Ureter (tissue), 1 donor: ENCODE data around the gene RMC1. TPM values are rescaled to one million over a fixed set of nuclear protein-coding genes. Genes with fewer than 3 reads are reported as not detected.
"Not testable (repeated sequence)": the region's sequence is repeated elsewhere in the genome, so short reads cannot be mapped to it uniquely, and the experiment has no call there.

ENCODE experiments used
- DNase-seq: peaks from one replicate; pipeline ENCODE4 v3.0.0-alpha.2; 2020; ENCODE audit warnings: low spot score
- total RNA-seq: library from RNA; stranded (reverse); gene quantifications from one replicate; pipeline ENCODE4 v1.2.4, GENCODE V29; 2023
- donor health status: DM: yes; HTN: yes; CAD: no.

Gene RMC1
- total RNA-seq, 1 donor from 2014 or later: 27.5 TPM

DNA sequence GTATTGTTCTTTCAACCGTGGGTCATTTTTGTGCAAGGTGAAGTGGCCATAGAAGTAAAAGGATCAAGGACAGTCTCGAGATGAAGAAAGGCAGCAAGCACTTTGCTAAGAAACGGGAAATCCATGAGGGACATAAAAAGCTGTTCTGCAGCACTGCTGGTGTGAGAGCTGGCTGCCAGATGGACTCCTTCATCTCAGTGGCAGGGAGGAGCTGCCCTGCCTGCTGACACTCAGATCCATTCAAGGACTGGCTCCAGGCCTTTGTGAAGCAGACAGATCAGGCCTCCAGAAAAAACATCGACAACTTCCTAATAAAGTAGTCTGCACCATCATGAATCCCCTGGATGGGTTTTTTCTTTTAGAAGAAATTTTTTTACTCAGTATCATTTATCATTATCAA lies 29.5 kb downstream of the RMC1 start:
- no peak for DNase-seq

DNA sequence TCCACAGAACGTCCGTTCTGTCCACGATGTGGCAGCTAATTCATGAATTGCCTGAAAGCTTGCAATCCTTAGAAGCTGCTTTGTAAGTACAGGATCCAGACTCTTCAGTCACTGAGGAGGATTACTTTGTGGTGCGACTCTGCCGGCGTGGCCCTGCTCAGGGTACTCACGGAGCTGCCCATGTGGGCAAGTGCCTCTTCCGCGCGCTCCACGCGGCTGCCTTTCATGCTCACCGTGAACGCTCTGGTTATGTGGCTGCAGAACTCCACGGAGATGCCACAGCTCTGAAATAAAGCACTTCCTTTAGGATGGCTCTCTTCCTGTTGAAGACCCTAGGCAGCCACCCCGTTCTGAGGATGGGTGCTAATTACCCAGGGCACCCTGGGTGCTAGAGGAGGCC lies 31.0 kb downstream of the RMC1 start:
- DNase-seq: no peak

DNA sequence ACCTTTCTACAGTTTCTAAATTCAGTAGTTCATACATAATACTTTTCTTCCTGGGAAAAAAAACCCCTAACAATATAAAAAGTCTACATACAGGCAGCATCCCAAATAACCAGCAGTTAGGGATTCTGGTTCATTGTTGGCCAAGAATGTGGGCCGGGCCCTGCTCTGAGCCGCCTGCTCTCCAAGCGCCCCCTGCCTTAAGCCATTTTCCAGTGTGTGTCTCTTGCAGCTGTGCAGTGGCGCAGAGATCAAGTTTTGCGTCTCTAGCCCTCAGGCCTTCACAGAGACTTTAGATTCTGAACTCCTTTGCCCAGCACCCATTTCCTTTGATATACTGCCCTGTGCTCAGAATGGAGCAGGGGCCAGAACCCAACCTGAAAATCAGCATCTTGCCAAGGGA lies 32.9 kb downstream of the RMC1 start:
- no peak for DNase-seq

DNA sequence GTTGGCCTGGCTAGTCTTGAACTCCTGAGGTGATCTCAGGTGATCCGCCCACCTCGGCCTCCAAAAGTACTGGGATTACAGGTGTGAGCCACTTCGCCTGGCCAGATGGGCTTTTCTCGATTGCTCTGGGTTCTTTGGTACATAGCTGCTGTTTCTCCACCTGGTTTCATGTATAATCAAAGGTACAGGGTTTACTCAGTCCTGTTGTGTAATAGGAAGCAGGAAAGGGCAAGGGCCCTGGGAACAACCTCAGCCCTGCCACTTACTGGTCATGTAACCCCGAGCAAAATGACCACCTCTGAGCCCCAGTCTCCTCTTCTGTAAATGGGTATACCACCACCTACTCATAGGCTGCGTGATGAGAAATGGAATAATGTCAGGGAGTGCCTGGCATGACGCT lies 34.0 kb downstream of the RMC1 start:
- no peak for DNase-seq

DNA sequence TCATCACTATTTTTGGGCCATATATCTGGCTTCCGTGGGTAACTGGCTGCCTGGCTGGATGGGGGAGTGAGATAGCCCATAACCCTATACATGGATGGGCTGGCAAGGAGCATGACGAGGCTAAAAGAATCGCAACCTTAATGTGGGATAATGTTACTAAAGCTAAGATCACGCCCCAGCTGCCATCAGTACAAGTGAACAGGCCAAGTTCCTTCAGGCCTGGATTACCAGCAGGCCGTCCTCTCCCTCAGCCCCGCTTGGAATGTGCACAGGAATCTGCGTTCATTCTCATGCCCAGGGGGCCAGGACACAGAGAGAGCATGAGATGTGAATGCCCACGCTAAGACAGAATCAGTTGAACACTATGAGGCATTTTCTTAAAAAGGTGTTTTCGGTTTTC lies 34.7 kb downstream of the RMC1 start:
- no peak for DNase-seq

DNA sequence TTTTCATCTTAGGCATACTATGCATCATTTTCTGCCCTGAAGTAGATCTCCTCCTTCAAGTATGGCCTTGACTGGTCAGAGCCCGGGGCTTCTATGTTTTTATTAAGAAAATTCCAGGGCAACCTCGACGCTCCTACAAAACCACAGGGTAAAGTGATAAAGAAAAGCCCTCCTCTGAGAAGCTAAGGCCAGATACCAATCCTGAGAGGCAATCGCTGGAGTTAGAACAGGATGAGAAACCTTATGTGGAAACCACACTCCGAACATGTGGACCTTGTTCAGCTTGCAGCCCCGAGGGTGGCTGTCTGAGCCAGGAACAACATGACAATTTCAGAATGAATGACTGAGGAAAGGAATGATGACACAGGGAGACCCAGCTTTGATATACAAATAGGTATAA lies 35.6 kb downstream of the RMC1 start:
- DNase-seq: no peak

DNA sequence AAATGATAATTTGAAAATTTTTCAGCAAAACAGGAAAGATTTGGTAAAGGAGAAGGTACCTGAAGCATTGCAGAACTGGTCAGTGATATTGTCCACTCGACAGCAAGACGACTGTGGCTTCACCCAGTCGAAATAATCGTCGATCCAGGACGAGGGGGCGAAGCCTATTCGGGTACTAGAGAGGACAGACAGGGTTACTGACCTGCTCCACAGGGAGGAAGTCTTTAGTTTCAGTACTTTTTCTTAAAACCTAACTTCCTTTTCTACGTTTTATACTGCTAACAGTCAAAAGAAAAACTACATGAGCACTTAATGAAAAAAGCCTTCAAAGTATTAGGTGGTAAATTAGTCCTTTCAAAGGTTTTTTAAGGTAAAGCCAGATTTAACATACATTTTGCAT lies 36.0 kb downstream of the RMC1 start:
- DNase-seq: no peak

DNA sequence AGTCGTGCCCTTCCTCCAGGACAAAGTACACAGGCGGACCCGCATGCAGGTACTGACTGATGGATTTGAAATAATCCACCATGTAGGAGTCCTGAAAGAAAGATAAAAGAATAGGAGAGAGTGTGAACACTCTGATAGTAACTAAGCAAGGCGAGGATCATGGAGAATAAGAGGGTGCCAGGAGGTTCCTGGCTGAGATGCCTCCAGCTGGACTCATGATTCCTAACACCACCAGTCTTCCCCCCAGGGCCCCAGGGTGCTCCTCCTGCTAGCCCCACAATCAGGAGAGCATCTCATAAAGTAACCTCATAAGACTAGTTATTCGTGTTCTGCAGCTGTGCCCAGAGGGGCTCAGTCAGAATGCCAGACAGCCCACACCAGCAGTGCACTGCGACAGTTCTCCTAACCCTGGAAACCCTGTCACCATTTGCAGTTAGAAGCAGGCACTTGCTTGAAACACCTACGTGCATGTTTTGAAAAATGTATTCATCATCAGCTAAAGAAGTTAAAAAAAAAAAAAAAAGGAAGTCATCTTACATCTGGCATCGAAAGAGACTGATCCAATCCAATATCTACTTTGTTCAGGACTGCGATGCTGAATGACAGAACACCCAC lies 36.7 kb downstream of the RMC1 start:
- no peak for DNase-seq

DNA sequence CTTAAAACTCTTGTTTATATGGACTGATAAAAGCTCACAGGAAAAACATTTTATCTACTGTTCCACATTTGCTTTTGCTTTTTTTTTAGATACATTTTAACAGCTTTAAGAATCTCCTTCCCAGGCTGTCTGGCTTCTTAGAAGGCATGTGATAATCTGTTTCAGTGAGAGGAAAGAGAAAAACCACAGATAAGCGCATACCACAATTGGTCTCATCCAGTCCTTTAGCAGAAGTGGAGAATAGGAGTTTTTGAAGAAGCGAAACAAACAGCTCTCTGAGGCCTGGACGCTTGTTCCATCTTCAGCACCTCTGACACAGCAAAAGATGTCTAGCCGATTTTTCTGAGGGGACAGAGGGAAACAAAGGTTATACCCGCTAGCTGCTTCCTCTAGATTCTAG lies 37.6 kb downstream of the RMC1 start:
- no peak for DNase-seq

DNA sequence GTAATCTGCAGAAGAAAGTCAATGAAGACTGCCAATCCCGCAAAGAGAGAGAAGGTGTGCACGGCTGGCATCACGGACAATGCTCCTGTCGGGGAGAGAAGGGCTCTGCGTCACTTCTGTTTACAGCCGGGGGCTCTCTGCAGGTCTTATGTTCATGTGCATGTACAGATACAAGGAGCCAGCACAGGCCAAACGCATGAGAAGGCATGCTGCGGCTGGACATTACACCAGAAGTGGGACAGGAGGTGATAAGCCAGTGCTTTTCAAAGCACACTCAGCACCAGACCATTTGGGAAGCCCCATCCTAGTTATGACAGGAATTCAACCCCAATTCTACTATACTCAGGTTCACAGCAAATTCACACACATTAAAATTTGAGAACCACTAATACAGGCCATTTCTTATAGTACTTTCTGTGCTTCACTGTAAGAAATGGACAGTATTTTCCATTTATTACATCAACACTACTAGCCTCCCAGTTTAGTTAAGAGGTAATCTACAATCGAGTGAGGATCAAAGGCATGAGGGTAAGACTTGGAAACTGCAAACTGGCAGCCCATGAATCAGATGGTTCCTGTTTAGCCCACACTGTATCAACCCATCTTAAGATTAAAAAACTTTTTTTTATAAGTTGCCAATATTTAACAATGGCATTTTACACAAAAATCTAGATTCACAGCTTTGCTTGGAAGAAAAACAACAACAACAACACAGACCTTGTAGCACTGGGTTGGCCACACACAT lies 38.2 kb downstream of the RMC1 start:
- no peak for DNase-seq

DNA sequence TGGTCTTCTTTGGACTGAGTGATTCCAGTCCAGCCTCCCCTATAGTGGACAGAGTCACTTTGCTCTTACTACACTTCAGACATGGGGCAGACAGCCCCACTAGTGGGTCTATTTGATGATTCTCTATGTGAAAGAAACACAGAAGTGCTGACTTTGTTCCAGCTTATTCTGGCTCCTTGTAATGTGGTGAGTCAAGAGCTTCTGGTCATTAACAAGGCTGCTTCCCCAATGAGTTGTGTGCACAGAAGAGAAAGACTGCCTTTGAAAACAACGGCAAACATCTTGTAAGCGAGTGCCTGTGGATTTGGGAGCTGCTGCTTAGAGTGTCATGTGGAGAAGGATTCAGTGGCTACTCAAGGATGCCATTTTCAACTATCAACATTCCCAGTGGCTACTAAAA lies 39.1 kb downstream of the RMC1 start:
- DNase-seq: no peak

DNA sequence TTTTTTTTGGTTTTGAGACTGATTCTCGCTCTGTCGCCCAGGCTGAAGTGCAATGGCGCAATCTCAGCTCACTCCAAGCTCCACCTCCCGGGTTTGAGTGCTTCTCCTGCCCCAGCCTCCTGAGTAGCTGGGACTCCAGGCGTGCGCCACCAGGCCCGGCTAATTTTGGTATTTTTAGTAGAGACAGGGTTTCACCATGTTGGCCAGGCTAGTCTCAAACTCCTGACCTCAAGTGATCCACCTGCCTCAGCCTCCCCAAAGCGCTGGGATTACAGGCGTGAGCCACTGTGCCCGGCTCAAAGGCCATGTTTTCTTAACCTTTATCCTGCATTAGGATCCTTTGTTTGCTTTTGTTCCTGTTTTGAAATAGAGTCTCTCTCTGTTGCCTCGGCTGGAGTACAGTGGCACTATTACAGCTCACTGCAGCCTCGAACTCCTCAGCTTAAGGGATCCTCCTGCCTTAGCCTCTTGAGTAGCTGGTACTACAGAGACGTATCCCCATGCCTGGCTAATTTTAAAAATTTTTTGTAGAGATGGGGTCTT lies 42.0 kb downstream of the RMC1 start:
- DNase-seq: no peak

DNA sequence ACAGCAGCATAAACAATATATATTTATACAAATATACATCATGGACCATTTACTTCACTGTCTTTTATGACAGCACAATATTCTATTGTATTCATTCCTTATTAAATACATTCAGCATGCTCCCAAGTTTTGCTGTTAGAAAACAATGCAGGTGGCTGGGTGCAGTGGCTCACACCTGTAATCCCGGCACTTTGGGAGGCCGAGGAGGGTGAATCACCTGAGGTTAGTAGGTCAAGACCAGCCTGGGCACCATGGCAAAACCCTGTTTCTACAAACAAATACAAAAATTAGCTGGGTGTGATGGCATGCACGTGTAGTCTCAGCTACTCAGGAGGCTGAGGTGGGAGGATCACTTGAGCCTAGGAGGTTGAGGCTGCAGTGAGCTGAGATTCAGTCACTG lies 44.0 kb downstream of the RMC1 start:
- DNase-seq: no peak

DNA sequence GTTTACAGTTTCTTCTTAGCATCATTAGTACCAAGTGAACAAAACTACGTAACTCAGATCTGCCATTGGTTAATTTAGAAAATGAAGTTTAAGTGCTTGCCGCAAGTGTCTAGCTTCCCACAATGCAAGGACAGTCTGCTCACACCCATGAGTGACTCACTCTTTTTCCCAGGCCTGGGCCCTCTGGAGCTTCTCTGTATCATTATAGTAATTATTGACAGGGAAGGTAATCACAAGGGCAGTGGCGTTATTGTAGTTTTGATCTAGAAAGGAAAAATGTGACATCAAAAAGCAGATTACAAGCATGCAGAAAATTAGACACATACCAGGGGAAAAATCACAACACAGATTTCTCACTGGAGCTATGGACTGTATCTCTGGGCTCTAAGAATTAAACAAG lies 44.5 kb downstream of the RMC1 start:
- no peak for DNase-seq

DNA sequence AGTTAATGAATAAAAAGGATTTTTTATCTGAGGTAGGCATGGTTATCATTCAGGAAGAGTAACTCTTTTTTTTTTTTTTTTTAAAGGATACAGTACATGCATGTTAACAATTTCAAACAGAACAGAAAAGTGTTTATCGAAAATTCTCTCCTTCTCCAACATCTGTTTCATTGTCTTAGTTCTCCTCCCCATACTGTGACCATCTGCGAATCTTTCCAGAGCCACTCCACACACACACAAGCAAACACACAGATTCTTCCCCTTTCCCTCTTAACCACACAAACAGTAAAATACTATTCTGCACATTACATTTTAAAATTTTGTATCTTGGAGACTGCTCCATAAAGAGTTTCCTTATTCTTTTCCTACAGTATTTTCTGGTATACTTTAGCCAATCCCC lies 45.0 kb downstream of the RMC1 start:
- DNase-seq: no peak

DNA sequence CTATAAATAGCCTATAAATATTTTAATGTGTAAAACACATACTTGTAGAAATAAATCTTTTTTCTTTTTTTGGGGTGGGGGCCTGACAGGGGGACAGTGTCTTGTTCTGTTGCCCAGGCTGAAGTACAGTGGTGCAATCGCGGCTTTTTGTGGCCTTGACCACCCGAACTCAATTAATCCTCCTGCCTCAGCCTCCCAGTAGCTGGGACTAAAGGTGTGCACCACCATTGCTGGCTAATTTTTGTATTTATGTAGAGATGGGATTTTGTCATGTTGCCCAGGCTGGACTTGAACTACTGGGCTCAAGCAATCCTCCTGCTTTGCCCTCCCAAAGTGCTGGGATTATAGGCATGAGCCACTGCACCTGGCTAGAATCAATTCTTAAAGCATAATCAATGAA lies 45.4 kb downstream of the RMC1 start:
- no peak for DNase-seq

DNA sequence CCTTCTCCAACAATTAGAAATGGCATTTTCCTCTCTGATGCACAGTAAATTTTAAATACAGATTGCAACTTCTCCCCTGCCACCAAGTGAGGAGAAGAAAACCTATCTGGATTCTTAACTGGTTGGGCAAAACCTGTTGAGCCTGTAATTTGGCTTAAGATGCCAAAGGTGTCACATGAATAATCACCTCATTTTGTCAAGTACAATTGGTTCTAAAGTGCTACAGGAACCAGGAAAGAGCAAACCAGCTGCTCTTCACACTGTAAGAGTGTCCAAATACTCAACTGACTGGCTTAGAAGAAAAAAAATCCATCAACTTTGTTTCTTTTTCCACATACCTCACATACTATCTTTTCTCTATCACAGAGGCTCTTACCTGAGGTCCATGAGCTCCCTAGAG lies 47.6 kb downstream of the RMC1 start:
- no peak for DNase-seq

DNA sequence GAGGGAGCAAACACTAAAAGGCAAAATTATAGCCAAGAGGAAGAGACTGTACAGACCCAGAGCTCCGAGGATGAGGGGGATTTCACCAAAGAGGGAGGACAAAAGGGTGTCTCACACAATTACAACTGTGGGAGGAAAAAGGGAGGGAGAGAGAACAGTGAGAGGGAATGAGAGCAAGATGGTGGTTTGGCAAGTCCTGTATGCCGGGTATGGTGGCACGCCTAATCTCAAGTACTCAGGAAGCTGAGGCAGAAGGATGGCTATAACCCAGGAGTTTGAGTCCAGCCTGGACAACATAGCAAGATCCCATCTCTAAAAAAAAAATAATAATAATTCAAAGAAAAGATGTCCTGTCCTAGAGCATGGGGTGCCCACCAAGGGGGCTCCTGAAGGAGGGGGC lies 48.7 kb downstream of the RMC1 start:
- no peak for DNase-seq

DNA sequence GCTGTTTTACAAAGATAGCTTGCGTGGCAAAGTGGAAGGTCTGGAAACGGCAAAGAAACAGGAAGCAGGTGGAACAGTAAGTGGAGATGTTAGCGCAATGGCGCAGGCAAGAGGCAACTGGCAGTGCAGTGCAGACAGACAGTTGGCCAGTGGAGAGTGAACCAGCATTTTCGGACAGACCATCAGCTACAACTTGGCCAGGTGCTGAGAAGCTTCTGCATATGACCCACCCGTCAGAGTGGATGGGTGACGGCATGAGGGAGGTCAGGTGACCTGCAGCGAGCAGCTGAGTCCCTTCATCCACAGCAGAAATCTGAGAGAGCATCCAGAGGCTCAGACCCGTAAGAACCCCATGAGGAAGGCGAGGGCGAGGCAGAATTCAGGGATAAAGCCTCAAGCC lies 49.2 kb downstream of the RMC1 start:
- no peak for DNase-seq

DNA sequence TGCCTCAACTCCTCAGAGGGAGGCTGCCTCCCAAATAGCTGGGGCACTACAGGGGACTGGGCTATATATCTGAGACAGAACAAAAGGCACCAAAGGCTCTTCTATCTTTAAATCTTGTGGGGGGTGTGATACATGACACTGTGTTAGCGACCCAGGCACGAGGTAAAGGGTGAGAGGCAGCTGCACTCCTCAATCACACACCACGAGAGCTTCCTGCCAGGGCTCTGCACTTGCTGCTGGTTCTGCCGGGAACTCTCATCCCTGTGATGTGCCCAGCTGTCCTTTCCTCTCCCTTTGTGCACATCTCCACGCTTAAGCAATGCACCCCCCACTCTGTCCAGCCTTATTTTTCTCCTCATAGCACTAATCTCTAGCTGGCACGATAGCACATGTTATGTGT lies 50.6 kb downstream of the RMC1 start:
- no peak for DNase-seq

DNA sequence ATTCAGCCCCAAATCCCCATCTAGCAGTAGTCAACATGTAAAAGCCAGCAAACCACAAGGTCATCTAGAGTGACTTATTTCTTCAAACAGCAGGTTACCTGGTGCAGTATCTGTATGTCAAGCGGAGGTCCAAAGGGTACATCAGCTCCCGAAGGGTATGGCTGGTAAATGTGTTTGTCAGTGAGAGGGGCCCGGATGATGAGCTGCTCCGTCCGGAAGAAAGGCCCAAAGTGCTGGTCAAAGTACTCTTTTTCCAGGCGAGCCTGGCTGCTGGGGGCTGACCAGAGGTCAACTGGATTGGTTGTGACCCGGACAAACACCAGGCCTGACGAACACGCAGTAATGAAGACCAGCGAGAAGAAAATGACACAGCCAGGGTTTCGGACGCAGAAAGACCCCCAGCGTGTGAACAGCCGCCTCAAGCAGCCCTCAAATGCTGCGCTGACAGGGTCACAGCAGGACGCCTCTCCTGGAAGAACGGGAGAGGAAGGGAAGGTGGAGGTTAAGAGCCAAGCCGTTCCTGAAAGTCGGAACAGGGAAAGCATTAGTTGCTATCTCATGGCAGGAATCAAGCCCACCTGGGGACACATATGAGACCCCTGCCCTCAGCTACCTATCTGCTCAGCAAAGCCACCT lies 53.0 kb downstream of the RMC1 start:
- DNase-seq: no peak

DNA sequence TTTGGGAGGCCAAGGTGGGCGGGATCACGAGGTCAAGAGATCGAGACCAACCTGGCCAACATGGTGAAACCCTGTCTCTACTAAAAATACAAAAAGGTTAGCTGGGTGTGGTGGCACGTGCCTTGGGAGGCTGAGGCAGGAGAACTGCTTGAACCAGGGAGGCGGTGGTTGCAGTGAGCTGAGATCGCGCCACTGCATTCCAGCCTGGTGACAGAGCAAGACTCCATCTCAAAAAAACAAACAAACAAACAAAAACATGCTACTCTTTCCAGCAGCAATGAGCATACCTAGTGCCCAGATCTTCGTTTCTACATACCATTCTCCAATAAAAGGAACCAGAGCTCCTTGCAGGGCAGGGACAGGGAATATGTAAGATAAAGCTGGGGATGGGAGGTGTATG lies 54.2 kb downstream of the RMC1 start:
- DNase-seq: not testable (repeated sequence)

DNA sequence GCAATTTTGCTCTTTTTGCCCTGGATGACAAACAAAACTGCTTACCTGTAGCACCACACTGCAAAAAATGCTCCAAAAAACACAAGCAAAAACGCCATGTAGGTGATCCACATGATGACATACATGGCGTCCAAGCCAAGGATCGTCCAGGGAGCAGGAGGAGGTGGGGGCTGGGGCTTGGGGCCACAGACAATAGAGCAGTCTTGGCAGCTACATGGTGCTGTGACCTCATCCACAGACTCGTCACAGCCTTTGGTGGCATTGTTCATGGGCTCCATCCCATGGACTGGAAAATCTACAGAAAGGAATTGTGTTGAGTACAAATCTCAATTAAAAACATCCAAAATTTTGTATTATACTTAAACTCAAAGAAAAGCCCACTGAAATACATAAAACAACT lies 56.9 kb downstream of the RMC1 start:
- DNase-seq: no peak
